Daoy (cell line): ENCODE data around the gene LILRB3. TPM values are rescaled to one million over a fixed set of nuclear protein-coding genes. Genes with fewer than 3 reads are reported as not detected.

ENCODE experiments used
- total RNA-seq: library from RNA; depleted of rRNA; stranded (reverse); fragments of >200 nt; shearing (Covaris generic); gene quantifications from 2 replicates; pipeline ENCODE4 v1.2.3, GENCODE V29; 2014; rRNA removed

LILRB3 gene
- total RNA-seq, 1 experiment from 2014 or later: not detected

Other genes with a start within 250 kb of the LILRB3 start
- 1.0 and 9.3 TPM in 2 replicates for gene CACNG6, start 231.4 kb downstream of the LILRB3 start, total RNA-seq
- gene VSTM1, start 159.1 kb downstream of the LILRB3 start, total RNA-seq: not detected in 2 replicates
- gene TARM1, start 141.6 kb downstream of the LILRB3 start, total RNA-seq: not detected in 2 replicates
- 0.27 and 0.74 TPM in 2 replicates for gene OSCAR, start 122.2 kb downstream of the LILRB3 start, total RNA-seq
- gene NDUFA3, start 120.2 kb downstream of the LILRB3 start, total RNA-seq: 17.4 and 34.1 TPM in 2 replicates
- 60.2 and 101 TPM in 2 replicates for gene TFPT, start 107.3 kb downstream of the LILRB3 start, total RNA-seq
- 78.8 and 92.3 TPM in 2 replicates for gene PRPF31, start 107.3 kb downstream of the LILRB3 start, total RNA-seq
- 10.9 and 14.0 TPM in 2 replicates for gene CNOT3, start 85.2 kb downstream of the LILRB3 start, total RNA-seq
- 15.6 and 21.3 TPM in 2 replicates for gene LENG1, start 63.3 kb downstream of the LILRB3 start, total RNA-seq
- gene TMC4, start 49.8 kb downstream of the LILRB3 start, total RNA-seq: 0.06 TPM in 1 of 2 replicates, not detected in the other
- gene MBOAT7, start 33.4 kb downstream of the LILRB3 start, total RNA-seq: 74.9 and 89.3 TPM in 2 replicates
- 88.1 and 141 TPM in 2 replicates for gene TSEN34, start 31.7 kb downstream of the LILRB3 start, total RNA-seq
- 2,362 and 2,452 TPM in 2 replicates for gene RPS9, start 22.1 kb downstream of the LILRB3 start, total RNA-seq
- not detected in 2 replicates for gene LILRA6, start 19.8 kb upstream of the LILRB3 start, total RNA-seq
- gene LILRB5, start 34.3 kb upstream of the LILRB3 start, total RNA-seq: not detected in 2 replicates
- not detected in 2 replicates for gene LILRB2, start 58.1 kb upstream of the LILRB3 start, total RNA-seq
- not detected in 2 replicates for gene LILRA5, start 90.2 kb upstream of the LILRB3 start, total RNA-seq
- not detected in 2 replicates for gene LILRA4, start 116.2 kb upstream of the LILRB3 start, total RNA-seq
- not detected in 2 replicates for gene LAIR1, start 141.9 kb upstream of the LILRB3 start, total RNA-seq
- gene TTYH1, start 192.5 kb upstream of the LILRB3 start, total RNA-seq: 1.3 TPM in 1 of 2 replicates, not detected in the other
- 5.1 and 9.0 TPM in 2 replicates for gene LENG8, start 226.2 kb upstream of the LILRB3 start, total RNA-seq
- 2.1 and 3.9 TPM in 2 replicates for gene LENG9, start 240.8 kb upstream of the LILRB3 start, total RNA-seq